HL-60 (cell line): ENCODE results near the gene ZNF740.

Source experiments
- CTCF ChIP-seq: IDR thresholded peaks from one replicate; pipeline ENCODE4 v1.5.1; 2011; ENCODE audit warnings: low read length, control low read depth, inconsistent platforms; ENCODE audit not compliant: insufficient read depth
- GABPA ChIP-seq: IDR thresholded peaks from 2 replicates; pipeline ENCODE4 v1.6.1; 2012; ENCODE audit warnings: low read depth
- POLR2AphosphoS5 ChIP-seq: IDR thresholded peaks from 2 replicates; pipeline ENCODE4 v1.6.1; 2012; ENCODE audit warnings: low read depth
- REST ChIP-seq: IDR thresholded peaks from 2 replicates; pipeline ENCODE4 v1.6.1; 2012; ENCODE audit warnings: low read depth; ENCODE audit not compliant: insufficient replicate concordance

GRCh38 chr12:53235164-53235563, 54.6 kb downstream of the ZNF740 start:
- TF ChIP-seq CTCF (no peak), POLR2AphosphoS5 (no peak), GABPA (no peak), REST (no peak)
